ENCODE data around the gene DHDDS. TPM values are rescaled to one million over a fixed set of nuclear protein-coding genes. Genes with fewer than 3 reads are reported as not detected.

DHDDS gene
- total and polyA plus RNA-seq, 2 of the 13 experiments (the other 11 are each of a cell fraction or from before 2014, with no cell fraction given), result 18.9 to 28.3 TPM

DNA sequence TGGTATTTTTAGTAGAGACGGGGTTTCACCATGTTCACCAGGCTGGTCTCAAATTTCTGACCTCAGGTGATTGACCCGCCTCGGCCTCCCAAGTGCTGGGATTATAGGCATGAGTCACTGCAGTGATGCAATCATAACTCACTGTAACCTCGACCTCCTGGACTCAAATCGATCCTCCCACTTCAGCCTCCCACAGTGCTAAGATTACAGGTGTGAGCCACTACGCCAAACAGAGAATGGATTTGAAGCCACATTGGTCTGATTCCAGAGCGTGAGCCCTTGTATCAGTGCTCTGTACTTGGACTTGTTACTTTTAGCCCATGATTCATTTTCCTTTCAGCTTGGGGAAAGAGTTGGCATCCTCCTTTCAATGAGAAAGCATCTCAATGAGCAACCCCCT lies 44.7 kb upstream of the DHDDS start (continued):
- TF ChIP-seq NAIF1 (CRISPR knock-in tag; IDR thresholded peaks at IDR 0.05; ENCODE audit: borderline replicate concordance), result no peak
- no peak for TF ChIP-seq SUZ12 (IDR thresholded peaks at IDR 0.05; ENCODE audit: low read depth, low read length)
- no peak for TF ChIP-seq ARNT (IDR thresholded peaks at IDR 0.05)
- TF ChIP-seq MTA1 (CRISPR knock-in tag; IDR thresholded peaks at IDR 0.05; ENCODE audit: borderline replicate concordance), result no peak
- TF ChIP-seq ZNF75D (CRISPR knock-in tag; IDR thresholded peaks at IDR 0.05; ENCODE audit: borderline replicate concordance), result no peak
- TF ChIP-seq SP1 (IDR thresholded peaks at IDR 0.05), result no peak
- peak; percentile 51; the same call in 1 of the 2 replicates for TF ChIP-seq SP1 (CRISPR knock-in tag; IDR thresholded peaks at IDR 0.05)
- TF ChIP-seq, protein P1, sequence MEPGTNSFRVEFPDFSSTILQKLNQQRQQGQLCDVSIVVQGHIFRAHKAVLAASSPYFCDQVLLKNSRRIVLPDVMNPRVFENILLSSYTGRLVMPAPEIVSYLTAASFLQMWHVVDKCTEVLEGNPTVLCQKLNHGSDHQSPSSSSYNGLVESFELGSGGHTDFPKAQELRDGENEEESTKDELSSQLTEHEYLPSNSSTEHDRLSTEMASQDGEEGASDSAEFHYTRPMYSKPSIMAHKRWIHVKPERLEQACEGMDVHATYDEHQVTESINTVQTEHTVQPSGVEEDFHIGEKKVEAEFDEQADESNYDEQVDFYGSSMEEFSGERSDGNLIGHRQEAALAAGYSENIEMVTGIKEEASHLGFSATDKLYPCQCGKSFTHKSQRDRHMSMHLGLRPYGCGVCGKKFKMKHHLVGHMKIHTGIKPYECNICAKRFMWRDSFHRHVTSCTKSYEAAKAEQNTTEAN (CRISPR knock-in tag; conservative IDR thresholded peaks at IDR 0.05), result no peak
- 0 out of 2 replicates have a peak, but pooled peaks have one; percentile 83 for TF ChIP-seq DNMT3B (CRISPR knock-in tag; conservative IDR thresholded peaks at IDR 0.05)
- TF ChIP-seq, protein P2, sequence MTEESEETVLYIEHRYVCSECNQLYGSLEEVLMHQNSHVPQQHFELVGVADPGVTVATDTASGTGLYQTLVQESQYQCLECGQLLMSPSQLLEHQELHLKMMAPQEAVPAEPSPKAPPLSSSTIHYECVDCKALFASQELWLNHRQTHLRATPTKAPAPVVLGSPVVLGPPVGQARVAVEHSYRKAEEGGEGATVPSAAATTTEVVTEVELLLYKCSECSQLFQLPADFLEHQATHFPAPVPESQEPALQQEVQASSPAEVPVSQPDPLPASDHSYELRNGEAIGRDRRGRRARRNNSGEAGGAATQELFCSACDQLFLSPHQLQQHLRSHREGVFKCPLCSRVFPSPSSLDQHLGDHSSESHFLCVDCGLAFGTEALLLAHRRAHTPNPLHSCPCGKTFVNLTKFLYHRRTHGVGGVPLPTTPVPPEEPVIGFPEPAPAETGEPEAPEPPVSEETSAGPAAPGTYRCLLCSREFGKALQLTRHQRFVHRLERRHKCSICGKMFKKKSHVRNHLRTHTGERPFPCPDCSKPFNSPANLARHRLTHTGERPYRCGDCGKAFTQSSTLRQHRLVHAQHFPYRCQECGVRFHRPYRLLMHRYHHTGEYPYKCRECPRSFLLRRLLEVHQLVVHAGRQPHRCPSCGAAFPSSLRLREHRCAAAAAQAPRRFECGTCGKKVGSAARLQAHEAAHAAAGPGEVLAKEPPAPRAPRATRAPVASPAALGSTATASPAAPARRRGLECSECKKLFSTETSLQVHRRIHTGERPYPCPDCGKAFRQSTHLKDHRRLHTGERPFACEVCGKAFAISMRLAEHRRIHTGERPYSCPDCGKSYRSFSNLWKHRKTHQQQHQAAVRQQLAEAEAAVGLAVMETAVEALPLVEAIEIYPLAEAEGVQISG (CRISPR knock-in tag; IDR thresholded peaks at IDR 0.05), result peak; percentile 70
- no peak for TF ChIP-seq MAFG (CRISPR knock-in tag; IDR thresholded peaks at IDR 0.05)
- TF ChIP-seq ZNF138 (CRISPR knock-in tag; IDR thresholded peaks at IDR 0.05; ENCODE audit: low read depth), result no peak
- no peak for TF ChIP-seq ZNF484 (CRISPR knock-in tag; IDR thresholded peaks at IDR 0.05; ENCODE audit: borderline replicate concordance, low read depth)
- TF ChIP-seq FOXK2 (IDR thresholded peaks at IDR 0.05), result no peak
- no peak for TF ChIP-seq JARID2 (CRISPR knock-in tag; IDR thresholded peaks at IDR 0.05; ENCODE audit: insufficient replicate concordance)
- peak; percentile 46 for TF ChIP-seq ZNF350 (CRISPR knock-in tag; IDR thresholded peaks at IDR 0.05; ENCODE audit: borderline replicate concordance, low read depth)
- TF ChIP-seq KAT7 (CRISPR knock-in tag; IDR thresholded peaks at IDR 0.05; ENCODE audit: borderline replicate concordance), result no peak
- TF ChIP-seq, protein P3, sequence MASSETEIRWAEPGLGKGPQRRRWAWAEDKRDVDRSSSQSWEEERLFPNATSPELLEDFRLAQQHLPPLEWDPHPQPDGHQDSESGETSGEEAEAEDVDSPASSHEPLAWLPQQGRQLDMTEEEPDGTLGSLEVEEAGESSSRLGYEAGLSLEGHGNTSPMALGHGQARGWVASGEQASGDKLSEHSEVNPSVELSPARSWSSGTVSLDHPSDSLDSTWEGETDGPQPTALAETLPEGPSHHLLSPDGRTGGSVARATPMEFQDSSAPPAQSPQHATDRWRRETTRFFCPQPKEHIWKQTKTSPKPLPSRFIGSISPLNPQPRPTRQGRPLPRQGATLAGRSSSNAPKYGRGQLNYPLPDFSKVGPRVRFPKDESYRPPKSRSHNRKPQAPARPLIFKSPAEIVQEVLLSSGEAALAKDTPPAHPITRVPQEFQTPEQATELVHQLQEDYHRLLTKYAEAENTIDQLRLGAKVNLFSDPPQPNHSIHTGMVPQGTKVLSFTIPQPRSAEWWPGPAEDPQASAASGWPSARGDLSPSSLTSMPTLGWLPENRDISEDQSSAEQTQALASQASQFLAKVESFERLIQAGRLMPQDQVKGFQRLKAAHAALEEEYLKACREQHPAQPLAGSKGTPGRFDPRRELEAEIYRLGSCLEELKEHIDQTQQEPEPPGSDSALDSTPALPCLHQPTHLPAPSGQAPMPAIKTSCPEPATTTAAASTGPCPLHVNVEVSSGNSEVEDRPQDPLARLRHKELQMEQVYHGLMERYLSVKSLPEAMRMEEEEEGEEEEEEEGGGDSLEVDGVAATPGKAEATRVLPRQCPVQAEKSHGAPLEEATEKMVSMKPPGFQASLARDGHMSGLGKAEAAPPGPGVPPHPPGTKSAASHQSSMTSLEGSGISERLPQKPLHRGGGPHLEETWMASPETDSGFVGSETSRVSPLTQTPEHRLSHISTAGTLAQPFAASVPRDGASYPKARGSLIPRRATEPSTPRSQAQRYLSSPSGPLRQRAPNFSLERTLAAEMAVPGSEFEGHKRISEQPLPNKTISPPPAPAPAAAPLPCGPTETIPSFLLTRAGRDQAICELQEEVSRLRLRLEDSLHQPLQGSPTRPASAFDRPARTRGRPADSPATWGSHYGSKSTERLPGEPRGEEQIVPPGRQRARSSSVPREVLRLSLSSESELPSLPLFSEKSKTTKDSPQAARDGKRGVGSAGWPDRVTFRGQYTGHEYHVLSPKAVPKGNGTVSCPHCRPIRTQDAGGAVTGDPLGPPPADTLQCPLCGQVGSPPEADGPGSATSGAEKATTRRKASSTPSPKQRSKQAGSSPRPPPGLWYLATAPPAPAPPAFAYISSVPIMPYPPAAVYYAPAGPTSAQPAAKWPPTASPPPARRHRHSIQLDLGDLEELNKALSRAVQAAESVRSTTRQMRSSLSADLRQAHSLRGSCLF (CRISPR knock-in tag; IDR thresholded peaks at IDR 0.05; ENCODE audit: borderline replicate concordance), result no peak
- TF ChIP-seq HNRNPLL (IDR thresholded peaks at IDR 0.05; ENCODE audit: low read depth, low read length, poor library complexity, severe bottlenecking), result no peak
- TF ChIP-seq KMT2A (CRISPR knock-in tag; IDR thresholded peaks at IDR 0.05), result 0 out of 2 replicates have a peak, but pooled peaks have one; percentile 30
- TF ChIP-seq RBM22 (optimal IDR thresholded peaks at IDR 0.05; ENCODE audit: low read length), result no peak
- no peak for TF ChIP-seq NFE2L2 (IDR thresholded peaks at IDR 0.05; ENCODE audit: low read length)
- TF ChIP-seq, protein P4, sequence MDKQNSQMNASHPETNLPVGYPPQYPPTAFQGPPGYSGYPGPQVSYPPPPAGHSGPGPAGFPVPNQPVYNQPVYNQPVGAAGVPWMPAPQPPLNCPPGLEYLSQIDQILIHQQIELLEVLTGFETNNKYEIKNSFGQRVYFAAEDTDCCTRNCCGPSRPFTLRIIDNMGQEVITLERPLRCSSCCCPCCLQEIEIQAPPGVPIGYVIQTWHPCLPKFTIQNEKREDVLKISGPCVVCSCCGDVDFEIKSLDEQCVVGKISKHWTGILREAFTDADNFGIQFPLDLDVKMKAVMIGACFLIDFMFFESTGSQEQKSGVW (CRISPR knock-in tag; IDR thresholded peaks at IDR 0.05; ENCODE audit: borderline replicate concordance), result no peak
